ENCODE results near the gene ANKRD53.

Gene ANKRD53

DNA sequence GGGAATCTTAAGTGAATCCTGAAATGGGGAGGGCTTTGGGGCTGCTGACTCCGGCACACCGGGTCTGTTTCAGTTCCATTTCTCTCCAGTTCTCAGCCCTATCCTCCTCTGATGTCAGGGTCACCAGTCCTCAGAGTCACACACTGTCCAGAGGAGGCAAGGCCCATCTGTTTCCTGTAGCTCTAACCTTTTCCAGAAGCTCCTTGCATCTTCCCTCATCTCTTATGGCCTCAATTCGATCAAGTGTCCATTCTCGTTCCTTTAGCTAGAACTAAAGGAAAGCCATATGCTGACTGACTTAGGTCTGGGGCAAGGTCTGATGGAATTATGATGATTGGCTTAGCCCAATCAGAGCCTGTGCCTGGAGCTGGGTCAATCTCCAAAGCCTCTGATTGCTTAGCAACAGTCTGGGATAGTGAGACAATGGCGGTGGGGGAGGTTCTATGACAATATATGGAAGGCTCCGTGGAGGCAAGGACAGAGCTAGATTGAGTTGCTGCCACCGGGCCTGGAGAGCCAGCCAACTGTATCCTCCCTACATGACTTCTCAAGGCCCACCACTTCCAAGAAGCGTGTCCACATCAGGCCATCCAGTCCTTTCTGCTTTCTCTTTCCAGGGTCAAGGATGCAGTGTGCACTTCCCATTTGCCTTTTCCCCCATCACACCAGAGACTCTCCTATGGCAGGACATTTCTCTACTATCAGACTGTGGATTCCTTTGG, 5.2 kb downstream of the ANKRD53 start:
- no peak for TF ChIP-seq JUND (IDR thresholded peaks at IDR 0.05; ENCODE audit: low read depth)
- no peak for DNase-seq (ENCODE audit: low read depth in 1 of 2, low spot score in 1 of 2)
- in situ Hi-C loops (cut with HindIII; ENCODE audit: low pct_unique_long_range_greater_than_20kb, low sequenced_read_pairs) = no loop called here

DNA sequence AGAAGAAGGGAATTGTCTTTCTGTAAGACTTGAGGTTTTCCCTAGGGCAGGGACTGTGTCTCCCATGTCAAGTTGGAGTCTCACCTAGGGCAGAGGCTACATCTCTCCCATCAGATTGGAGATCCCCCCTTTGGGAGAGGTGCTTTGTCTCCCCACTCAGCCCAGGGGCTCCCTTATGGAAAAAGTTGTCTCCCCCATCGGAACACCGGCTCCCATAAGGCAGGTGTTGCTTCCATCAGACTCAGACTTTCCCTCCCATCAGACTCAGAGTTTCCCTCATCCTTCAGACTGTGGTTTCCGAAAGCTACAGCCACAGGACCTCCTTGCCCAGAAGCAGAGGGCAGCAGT, 5.8 kb downstream of the ANKRD53 start:
- in situ Hi-C loops (cut with HindIII; ENCODE audit: low pct_unique_long_range_greater_than_20kb, low sequenced_read_pairs) = no loop called here
- DNase-seq (ENCODE audit: low read depth in 1 of 2, low spot score in 1 of 2) = no peak
- no peak for TF ChIP-seq JUND (IDR thresholded peaks at IDR 0.05; ENCODE audit: low read depth)

DNA sequence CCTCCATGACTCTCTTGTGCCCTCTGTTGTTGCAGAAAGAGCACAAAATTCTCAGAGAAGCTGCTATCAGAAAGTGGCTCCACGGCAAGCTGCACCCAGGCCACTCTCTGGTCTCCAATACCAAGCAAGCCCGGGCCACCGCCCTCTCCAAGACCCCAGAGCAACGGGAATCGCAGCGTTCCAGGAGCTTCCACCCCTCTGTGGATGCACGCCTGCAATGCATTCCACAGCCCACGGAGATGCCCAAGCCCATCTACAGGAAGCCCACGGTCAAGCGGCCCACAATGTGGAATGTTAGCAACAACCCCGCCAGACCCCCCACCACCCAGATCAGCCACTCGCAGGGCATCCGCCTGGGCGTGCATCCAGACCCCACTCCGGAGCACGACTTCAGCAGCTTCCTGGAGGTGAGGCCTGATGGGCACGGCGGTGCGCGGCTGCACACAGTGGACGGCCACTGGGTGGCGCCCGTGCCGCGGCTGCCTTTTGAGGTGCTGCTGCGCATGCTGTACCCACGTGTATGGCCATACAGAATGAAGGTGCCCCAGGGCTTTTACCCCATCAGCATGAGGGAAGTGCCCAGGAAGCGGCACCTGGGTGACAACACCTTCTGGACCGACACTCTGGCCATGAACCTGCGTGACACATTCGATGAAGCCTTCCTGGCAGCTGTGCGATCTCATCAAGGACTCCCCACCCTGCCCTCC, 6.3 kb downstream of the ANKRD53 start:
- in situ Hi-C loops (cut with HindIII; ENCODE audit: low pct_unique_long_range_greater_than_20kb, low sequenced_read_pairs) = no loop called here
- peak in 1 of 2 experiments; percentile 6 for DNase-seq (ENCODE audit: low read depth in 1 of 2, low spot score in 1 of 2)
- TF ChIP-seq JUND (IDR thresholded peaks at IDR 0.05; ENCODE audit: low read depth) = no peak

DNA sequence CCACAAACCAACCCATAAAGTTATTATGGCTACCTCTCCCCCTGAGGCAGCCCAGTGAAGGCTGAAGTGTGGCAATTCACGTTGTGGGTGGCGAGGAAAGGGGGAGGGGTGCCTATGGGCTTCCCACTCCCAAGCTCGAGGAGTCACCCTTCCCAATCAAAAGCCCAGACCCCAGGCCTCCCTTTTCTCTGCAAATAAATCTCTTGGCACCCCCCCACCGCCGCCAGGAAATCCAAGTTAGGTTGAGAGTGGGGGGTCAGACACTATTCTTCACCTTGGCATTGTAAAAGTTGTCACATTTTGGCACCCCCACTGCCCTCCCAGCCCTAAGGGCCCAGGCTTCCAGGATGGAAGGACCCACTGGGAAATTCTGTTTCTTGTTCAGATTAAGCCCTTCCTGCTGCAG, 6.9 kb downstream of the ANKRD53 start:
- in situ Hi-C loops (cut with HindIII; ENCODE audit: low pct_unique_long_range_greater_than_20kb, low sequenced_read_pairs) = no loop called here
- DNase-seq (ENCODE audit: low read depth in 1 of 2, low spot score in 1 of 2) = no peak
- TF ChIP-seq JUND (IDR thresholded peaks at IDR 0.05; ENCODE audit: low read depth) = no peak

DNA sequence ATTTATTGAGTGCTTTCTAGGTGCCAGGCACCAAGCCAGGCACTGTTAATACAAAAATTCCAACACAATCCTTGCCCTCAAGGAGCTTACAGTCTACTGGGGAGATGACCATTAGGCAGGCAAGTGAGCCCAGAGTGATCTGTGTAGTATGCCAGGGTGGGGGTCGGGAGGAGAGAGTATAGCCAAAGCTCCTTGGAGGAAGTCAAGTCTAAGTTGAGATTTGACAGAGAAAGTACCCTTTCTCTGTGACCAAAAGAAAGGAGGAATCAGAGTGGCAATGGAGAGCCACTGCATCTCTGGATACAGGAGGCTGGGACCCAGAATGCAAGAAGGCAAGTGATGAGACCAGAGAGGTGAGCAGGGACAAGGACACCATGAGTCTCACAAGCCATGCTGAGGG, 7.5 kb downstream of the ANKRD53 start:
- TF ChIP-seq JUND (IDR thresholded peaks at IDR 0.05; ENCODE audit: low read depth) = no peak
- no peak for DNase-seq (ENCODE audit: low read depth in 1 of 2, low spot score in 1 of 2)
- in situ Hi-C loops (cut with HindIII; ENCODE audit: low pct_unique_long_range_greater_than_20kb, low sequenced_read_pairs) = no loop called here

DNA sequence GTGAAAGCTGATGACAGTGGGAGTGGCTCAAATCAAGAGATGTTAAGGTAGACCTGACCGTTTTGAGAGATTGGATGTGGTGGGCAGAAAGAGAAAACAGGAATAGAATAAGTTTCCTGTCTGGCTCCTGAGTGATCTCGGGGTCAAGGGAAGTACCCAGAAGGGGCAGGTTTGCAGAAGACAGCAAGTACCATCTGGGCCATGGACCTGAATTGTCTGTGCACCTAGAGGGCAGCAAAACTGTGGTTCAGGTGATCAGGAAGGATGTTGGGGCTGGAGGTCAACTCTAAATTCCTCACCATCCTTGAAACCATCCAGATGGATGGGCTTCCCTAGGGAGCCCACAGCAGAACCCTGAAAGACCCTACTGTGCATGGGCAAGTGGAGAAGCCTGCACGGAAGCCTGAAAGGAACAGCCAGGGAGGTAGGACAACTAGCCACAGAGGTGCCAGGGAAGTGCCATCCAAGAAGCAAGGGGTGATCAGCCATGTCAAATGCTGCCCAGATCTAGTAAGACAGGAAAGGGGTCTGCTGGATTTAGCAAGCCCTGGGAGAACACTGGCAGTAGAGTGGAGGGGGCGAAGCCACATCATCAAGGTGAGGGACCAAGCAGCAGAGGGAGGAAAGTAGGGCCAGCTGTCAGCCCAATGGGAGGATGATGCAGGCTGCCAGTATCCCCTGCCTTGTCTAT, 8.2 kb downstream of the ANKRD53 start:
- DNase-seq (ENCODE audit: low read depth in 1 of 2, low spot score in 1 of 2) = no peak
- TF ChIP-seq JUND (IDR thresholded peaks at IDR 0.05; ENCODE audit: low read depth) = no peak
- in situ Hi-C loops (cut with HindIII; ENCODE audit: low pct_unique_long_range_greater_than_20kb, low sequenced_read_pairs) = no loop called here

DNA sequence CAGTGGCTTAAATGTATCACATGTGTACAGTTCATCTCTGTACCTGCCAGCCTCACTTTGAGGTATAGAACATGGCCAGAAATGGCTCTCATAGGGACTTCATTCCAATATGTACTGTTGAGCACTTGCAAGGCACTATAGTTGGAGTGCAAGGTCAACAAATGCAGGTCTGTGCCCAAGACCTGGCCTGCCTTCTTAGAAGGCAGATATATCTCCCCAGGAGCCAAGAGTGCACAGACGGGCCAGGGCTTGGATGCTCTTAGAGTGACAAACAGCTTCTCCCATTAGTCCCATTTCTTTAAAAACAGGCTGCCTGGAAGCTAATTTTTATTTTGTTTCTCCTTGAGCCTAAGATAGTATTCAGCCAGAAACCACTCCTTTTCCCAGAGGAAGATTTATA, 9.0 kb downstream of the ANKRD53 start:
- no peak for DNase-seq (ENCODE audit: low read depth in 1 of 2, low spot score in 1 of 2)
- in situ Hi-C loops (cut with HindIII; ENCODE audit: low pct_unique_long_range_greater_than_20kb, low sequenced_read_pairs) = no loop called here
- no peak for TF ChIP-seq JUND (IDR thresholded peaks at IDR 0.05; ENCODE audit: low read depth)

DNA sequence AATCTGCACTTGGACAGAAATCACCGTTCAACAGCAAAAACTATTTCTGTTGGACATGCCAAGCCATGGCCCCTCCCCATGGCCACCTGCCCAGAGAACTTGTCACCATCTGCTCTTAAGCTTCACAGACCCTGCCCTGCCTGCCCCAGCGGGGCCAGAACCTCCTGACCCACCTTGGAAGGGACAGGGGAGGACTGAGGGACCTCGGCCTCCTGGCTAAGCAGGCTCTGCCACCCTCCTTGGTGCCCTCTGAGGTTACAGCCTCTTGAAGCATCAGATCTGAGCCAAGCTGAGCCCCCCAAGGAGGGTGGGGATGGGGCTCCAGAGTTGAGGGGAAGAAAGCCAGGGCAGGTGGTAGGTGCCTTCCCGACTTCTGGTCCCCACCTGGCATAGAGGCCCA, 9.7 kb downstream of the ANKRD53 start:
- in situ Hi-C loops (cut with HindIII; ENCODE audit: low pct_unique_long_range_greater_than_20kb, low sequenced_read_pairs) = no loop called here
- no peak for DNase-seq (ENCODE audit: low read depth in 1 of 2, low spot score in 1 of 2)
- TF ChIP-seq JUND (IDR thresholded peaks at IDR 0.05; ENCODE audit: low read depth) = no peak

DNA sequence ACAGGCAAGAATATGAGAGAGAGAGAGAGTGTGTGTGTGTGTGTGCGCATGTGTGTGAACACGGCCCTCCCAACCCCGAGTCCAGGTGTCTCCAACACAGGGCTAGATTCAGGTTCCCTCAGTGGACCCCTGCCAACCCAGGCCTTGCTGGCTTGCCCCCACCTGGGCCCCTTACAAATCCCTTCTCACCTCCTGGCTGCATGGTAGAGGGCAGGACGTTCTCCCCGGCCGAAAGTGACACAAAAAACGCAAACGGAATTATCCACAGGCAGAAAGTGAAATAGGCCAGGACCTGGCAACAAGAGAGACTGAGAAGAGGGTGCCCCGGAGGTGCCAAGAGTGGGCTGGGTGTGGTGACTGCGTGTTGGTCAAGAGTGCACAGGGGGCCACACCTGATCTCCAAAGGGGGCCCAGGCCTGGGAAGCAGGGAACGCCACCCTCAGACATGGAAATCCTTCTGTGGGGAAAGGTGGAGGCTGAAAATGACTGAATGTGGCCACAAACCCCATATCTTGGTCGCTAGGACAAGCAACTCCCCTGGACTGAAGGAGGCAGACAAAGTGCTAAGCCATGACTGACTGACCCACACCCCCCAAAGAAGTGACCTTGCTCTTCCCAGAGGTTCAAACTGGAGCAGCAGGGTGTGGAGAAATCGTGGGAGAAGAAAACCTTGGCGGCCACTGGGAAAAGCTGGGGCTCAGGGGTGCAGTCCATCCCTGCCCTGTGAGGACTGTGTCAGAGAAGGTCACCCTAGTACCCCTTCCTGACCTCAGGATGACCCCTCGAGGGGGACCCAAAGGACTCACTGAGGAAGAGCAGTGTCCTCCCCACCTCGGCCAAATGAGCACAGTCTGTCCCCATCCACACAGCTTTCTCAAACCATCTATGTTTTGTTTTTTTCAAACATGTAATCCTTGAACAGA, 10.6 kb downstream of the ANKRD53 start:
- TF ChIP-seq JUND (IDR thresholded peaks at IDR 0.05; ENCODE audit: low read depth) = no peak
- DNase-seq (ENCODE audit: low read depth in 1 of 2, low spot score in 1 of 2) = no peak

DNA sequence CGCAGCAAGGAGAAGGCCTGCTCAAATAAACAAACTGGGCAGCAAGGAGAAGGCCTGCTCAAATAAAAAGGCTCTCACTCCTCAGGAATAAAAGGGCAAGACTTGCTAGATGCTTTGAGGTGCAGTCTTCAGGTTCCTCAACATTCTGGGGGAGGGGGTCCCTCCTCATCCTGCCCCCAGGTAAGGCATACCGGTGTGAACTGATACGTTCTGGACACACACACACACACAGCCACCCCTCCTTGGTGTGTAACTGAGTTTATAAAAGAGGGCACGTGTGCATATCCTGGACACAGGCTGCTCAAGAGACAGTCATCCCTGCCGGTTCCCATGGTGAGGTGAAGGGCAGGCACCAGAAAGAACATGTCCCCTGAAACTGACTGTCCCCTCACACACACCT, 11.8 kb downstream of the ANKRD53 start:
- DNase-seq (ENCODE audit: low read depth in 1 of 2, low spot score in 1 of 2) = no peak
- in situ Hi-C loops (cut with HindIII; ENCODE audit: low pct_unique_long_range_greater_than_20kb, low sequenced_read_pairs) = no loop called here
- TF ChIP-seq JUND (IDR thresholded peaks at IDR 0.05; ENCODE audit: low read depth) = no peak

More for the DNA sequence above, 10.6 kb downstream of the ANKRD53 start:
- in situ Hi-C loops (cut with HindIII; ENCODE audit: low pct_unique_long_range_greater_than_20kb, low sequenced_read_pairs) = no loop called here

DNA sequence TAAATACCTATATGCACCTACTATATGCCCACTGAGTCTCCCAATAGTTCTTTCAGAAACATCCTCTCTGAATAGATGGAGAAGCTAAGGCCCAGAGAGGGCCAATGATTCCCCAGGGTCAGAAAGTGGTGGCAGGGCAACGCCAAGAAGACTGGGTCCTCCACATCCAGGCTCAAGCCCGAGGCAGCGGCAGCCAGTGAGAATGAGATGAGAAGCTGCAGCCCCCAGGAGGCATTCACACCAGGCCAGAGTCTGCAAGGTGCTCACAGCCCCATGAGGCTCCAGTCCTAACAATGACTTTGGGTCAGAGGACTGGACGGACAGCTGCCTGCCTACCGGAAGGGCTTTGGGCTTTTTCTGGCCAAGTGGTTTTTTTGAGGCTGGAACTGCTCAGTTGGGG, 12.7 kb downstream of the ANKRD53 start:
- TF ChIP-seq JUND (IDR thresholded peaks at IDR 0.05; ENCODE audit: low read depth) = no peak
- in situ Hi-C loops (cut with HindIII; ENCODE audit: low pct_unique_long_range_greater_than_20kb, low sequenced_read_pairs) = no loop called here
- no peak for DNase-seq (ENCODE audit: low read depth in 1 of 2, low spot score in 1 of 2)

DNA sequence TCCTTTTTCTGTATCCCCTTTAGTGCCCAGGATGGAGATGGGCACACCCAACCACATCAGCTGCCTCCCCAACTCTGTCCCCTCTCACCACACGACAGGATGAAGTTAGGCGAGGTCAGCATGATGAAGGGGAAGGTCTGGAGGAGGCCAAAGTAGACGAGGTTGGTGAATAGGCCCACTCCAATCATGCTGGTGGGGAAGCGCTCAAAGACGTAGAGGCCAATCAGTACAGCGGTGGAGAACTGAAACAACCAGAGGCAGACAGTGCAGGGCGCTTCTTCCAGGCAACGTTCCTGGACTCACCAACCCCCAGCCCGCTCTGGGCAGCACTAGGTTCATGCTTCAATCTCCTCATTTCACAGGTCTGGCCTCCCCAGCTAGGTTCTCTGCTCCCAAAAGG, 13.3 kb downstream of the ANKRD53 start:
- in situ Hi-C loops (cut with HindIII; ENCODE audit: low pct_unique_long_range_greater_than_20kb, low sequenced_read_pairs) = no loop called here
- no peak for DNase-seq (ENCODE audit: low read depth in 1 of 2, low spot score in 1 of 2)
- TF ChIP-seq JUND (IDR thresholded peaks at IDR 0.05; ENCODE audit: low read depth) = no peak

Data from T47D (cell line).